SK-N-SH (cell line): ENCODE results near the gene PFDN1. TPM values are rescaled to one million over a fixed set of nuclear protein-coding genes. Genes with fewer than 3 reads are reported as not detected.

Experiments used
- CTCF ChIA-PET: fragments of 300-600, 350-600 bp; formaldehyde crosslinking; extraction: SDS; loops from one replicate; lab custom pipeline; 2021; lab: Yijun Ruan, JAX
- POLR2A ChIA-PET: fragments of 350-600 bp; sonication (Branson Sonifier 250); formaldehyde crosslinking; extraction: SDS; loops from one replicate; lab custom pipeline; 2020; ENCODE audit warnings: antibody characterized with exemption, inconsistent platforms; lab: Yijun Ruan, JAX
- DNase-seq: peaks from one replicate; pipeline ENCODE4 v3.0.0; 2012
- H2AFZ ChIP-seq: fragments of 200-600 bp; sonication (generic); 2 replicates; pipeline ENCODE4 v1.8.1; 2016; ENCODE audit warnings: antibody characterized with exemption, mild to moderate bottlenecking, low read depth
- H3F3A ChIP-seq: fragments of 200-600 bp; sonication (generic); replicated peaks from 2 replicates; pipeline ENCODE3; 2016; ENCODE audit warnings: antibody characterized with exemption, mild to moderate bottlenecking; ENCODE audit not compliant: insufficient read depth
- H3K27ac ChIP-seq, 2 experiments: fragments of 200-500 bp in 1 of 2; fragments of 200-600 bp in 1 of 2; sonication (Bioruptor generic) in 1 of 2; sonication (generic), shearing (Covaris generic) in 1 of 2; 2 replicates each; pipeline versions ENCODE4 v1.5.1 to v1.6.1; 2014 to 2016; ENCODE audit warnings: low read depth in 2 of 2, inconsistent platforms in 1 of 2, low read length in 1 of 2, mild to moderate bottlenecking in 1 of 2, mixed read lengths in 1 of 2
- H3K27me3 ChIP-seq: fragments of 200-600 bp; sonication (generic), shearing (Covaris generic); 2 replicates; pipeline ENCODE4 v1.6.1; 2016; ENCODE audit warnings: mixed run types; ENCODE audit not compliant: insufficient read depth
- H3K36me3 ChIP-seq, 2 experiments: fragments of 200-500 bp in 1 of 2; fragments of 200-600 bp in 1 of 2; sonication (Bioruptor generic) in 1 of 2; sonication (generic) in 1 of 2; replicated peaks in 1 of 2; 2 replicates each; pipeline versions ENCODE3 to v1.5.1; 2014 to 2016; ENCODE audit warnings: low read length in 1 of 2, mild to moderate bottlenecking in 1 of 2; ENCODE audit not compliant: insufficient read depth in 2 of 2, control insufficient read depth in 1 of 2
- H3K4me1 ChIP-seq, 2 experiments: fragments of 200-500 bp in 1 of 2; fragments of 200-600 bp in 1 of 2; sonication (Bioruptor generic) in 1 of 2; sonication (generic), shearing (Covaris generic) in 1 of 2; 2 replicates each; pipeline versions ENCODE4 v1.5.1 to v1.6.1; 2014 to 2016; ENCODE audit warnings: low read depth in 1 of 2, low read length in 1 of 2, mixed run types in 1 of 2; ENCODE audit not compliant: insufficient read depth in 2 of 2, control insufficient read depth in 1 of 2
- H3K4me2 ChIP-seq: fragments of 200-600 bp; sonication (generic), shearing (Covaris generic); 2 replicates; pipeline ENCODE4 v1.6.1; 2017; ENCODE audit warnings: mixed run types
- H3K4me3 ChIP-seq, 2 experiments: fragments of 200-500 bp in 1 of 2; fragments of 200-600 bp in 1 of 2; sonication (Bioruptor generic) in 1 of 2; sonication (generic), shearing (Covaris generic) in 1 of 2; 2 replicates each; pipeline versions ENCODE4 v1.5.1 to v1.8.1; 2014 to 2016; ENCODE audit warnings: low read depth in 2 of 2, inconsistent platforms in 1 of 2, low read length in 1 of 2, mild to moderate bottlenecking in 1 of 2, mixed read lengths in 1 of 2, moderate library complexity in 1 of 2
- H3K79me2 ChIP-seq: fragments of 200-600 bp; sonication (generic); 2 replicates; pipeline ENCODE4 v1.8.1; 2017; ENCODE audit warnings: mild to moderate bottlenecking; ENCODE audit not compliant: insufficient read depth
- H3K9ac ChIP-seq: fragments of 200-600 bp; sonication (generic); 2 replicates; pipeline ENCODE4 v1.6.1; 2017; ENCODE audit warnings: mixed run types
- H3K9me2 ChIP-seq: fragments of 200-600 bp; sonication (generic); 2 replicates; pipeline ENCODE4 v1.6.1; 2017; ENCODE audit warnings: mixed run types
- H3K9me3 ChIP-seq: fragments of 200-600 bp; sonication (generic); 2 replicates; pipeline ENCODE4 v1.6.1; 2017; ENCODE audit warnings: mixed run types, mild to moderate bottlenecking, moderate library complexity
- H4K20me1 ChIP-seq: fragments of 200-600 bp; sonication (generic); 2 replicates; pipeline ENCODE4 v1.6.1; 2017; ENCODE audit warnings: mild to moderate bottlenecking, mixed run types; ENCODE audit not compliant: insufficient read depth
- CHD2 ChIP-seq: fragments of 150-350 bp; IDR thresholded peaks from 2 replicates; pipeline ENCODE4 v1.6.1; 2018; ENCODE audit warnings: low read length; ENCODE audit not compliant: partially characterized antibody
- ELF1 ChIP-seq: IDR thresholded peaks from 2 replicates; pipeline ENCODE4 v1.4.0; 2012
- EZH2phosphoT487 ChIP-seq: fragments of 200-600 bp; sonication (generic); IDR thresholded peaks from 2 replicates; pipeline ENCODE4 v1.6.1; 2017; ENCODE audit warnings: low read depth, mixed run types, mild to moderate bottlenecking, antibody characterized with exemption, moderate library complexity, borderline replicate concordance
- FOXM1 ChIP-seq: IDR thresholded peaks from 2 replicates; pipeline ENCODE4 v1.4.0; 2012; ENCODE audit warnings: low read depth, mild to moderate bottlenecking
- MEF2A ChIP-seq: IDR thresholded peaks from 2 replicates; pipeline ENCODE4 v1.4.0; 2012; ENCODE audit warnings: low read depth, borderline replicate concordance
- NRF1 ChIP-seq: IDR thresholded peaks from 2 replicates; pipeline ENCODE4 v1.6.1; 2012; ENCODE audit warnings: low read depth, mild to moderate bottlenecking, low read length
- POLR2AphosphoS5 ChIP-seq: IDR thresholded peaks from 2 replicates; pipeline ENCODE4 v1.6.1; 2012; ENCODE audit warnings: low read depth, low read length
- SMC3 ChIP-seq: IDR thresholded peaks from 2 replicates; pipeline ENCODE4 v1.6.1; 2012; ENCODE audit warnings: low read depth, low read length, improper control_type of control experiment
- TAF1 ChIP-seq: IDR thresholded peaks from 2 replicates; pipeline ENCODE4 v1.6.1; 2012; ENCODE audit warnings: low read depth, mild to moderate bottlenecking, low read length, moderate library complexity, borderline replicate concordance
- TCF12 ChIP-seq: IDR thresholded peaks from 2 replicates; pipeline ENCODE4 v1.4.0; 2012
- YY1 ChIP-seq: IDR thresholded peaks from 2 replicates; pipeline ENCODE4 v1.4.0; 2012; ENCODE audit warnings: low read depth, mild to moderate bottlenecking
- WGBS: methylation state at CpG from one replicate; pipeline ENCODE4 v1.1.6; 2017; ENCODE audit warnings: low lambda C conversion rate; 5-methylcytosine and 5-hydroxymethylcytosine counted together
- polyA plus RNA-seq, 3 experiments: library from polyadenylated mRNA; depleted of rRNA; stranded (reverse); fragments of >200 nt; gene quantifications; 2 replicates each; pipeline ENCODE4 v1.2.3, GENCODE V29; 2012
- TF ChIP-seq, protein P1 (sequence below): IDR thresholded peaks from 2 replicates; pipeline ENCODE4 v1.6.1; 2012; ENCODE audit warnings: mild to moderate bottlenecking, low read depth, low read length, moderate library complexity
- TF ChIP-seq, protein P2 (sequence below): IDR thresholded peaks from 2 replicates; pipeline ENCODE4; 2012
- TF ChIP-seq, protein P3 (sequence below): IDR thresholded peaks from 2 replicates; pipeline ENCODE4 v1.4.0; 2012; ENCODE audit warnings: low read depth
- TF ChIP-seq, protein P4 (sequence below): fragments of 150-350 bp; IDR thresholded peaks from 2 replicates; pipeline ENCODE4 v1.6.1; 2016; ENCODE audit warnings: mild to moderate bottlenecking, low read depth, low read length

Gene PFDN1
- polyA plus RNA-seq, 1 of the 3 experiments (the other 2 are of a cell fraction): 55.2 TPM

DNA sequence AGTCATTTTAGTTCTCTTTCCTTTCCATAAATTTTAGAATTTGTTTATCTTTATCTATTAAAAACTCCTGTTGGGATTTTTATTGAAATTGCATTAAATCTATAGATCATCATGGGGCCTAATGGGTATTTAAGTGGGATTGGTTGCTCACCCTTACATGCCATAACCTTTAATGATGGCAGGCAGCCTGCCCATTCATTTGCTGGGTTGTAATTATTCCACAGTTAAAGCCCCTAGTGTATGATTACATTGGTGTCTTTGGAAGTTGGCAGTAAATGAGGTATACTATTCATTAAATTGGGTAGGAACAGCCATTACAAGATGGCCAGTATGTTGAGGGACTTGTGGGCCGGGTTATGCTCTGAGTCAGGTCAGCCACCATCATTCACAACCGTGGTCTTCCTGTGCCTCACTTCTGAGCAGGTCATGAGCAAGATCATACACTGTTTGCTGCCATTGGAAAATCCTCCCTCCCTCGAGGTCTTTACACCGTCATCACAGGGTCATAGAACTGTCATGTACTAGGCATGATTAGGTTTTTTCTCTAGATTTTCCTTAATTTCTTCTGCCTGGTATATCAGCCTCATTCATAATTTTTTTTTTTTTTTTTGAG lies 68.4 kb downstream of the PFDN1 start (continued):
- TF ChIP-seq, protein P1, sequence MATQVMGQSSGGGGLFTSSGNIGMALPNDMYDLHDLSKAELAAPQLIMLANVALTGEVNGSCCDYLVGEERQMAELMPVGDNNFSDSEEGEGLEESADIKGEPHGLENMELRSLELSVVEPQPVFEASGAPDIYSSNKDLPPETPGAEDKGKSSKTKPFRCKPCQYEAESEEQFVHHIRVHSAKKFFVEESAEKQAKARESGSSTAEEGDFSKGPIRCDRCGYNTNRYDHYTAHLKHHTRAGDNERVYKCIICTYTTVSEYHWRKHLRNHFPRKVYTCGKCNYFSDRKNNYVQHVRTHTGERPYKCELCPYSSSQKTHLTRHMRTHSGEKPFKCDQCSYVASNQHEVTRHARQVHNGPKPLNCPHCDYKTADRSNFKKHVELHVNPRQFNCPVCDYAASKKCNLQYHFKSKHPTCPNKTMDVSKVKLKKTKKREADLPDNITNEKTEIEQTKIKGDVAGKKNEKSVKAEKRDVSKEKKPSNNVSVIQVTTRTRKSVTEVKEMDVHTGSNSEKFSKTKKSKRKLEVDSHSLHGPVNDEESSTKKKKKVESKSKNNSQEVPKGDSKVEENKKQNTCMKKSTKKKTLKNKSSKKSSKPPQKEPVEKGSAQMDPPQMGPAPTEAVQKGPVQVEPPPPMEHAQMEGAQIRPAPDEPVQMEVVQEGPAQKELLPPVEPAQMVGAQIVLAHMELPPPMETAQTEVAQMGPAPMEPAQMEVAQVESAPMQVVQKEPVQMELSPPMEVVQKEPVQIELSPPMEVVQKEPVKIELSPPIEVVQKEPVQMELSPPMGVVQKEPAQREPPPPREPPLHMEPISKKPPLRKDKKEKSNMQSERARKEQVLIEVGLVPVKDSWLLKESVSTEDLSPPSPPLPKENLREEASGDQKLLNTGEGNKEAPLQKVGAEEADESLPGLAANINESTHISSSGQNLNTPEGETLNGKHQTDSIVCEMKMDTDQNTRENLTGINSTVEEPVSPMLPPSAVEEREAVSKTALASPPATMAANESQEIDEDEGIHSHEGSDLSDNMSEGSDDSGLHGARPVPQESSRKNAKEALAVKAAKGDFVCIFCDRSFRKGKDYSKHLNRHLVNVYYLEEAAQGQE: no peak
- TF ChIP-seq FOXM1 (no peak), MEF2A (no peak), YY1 (no peak), ELF1 (no peak), POLR2AphosphoS5 (no peak), NRF1 (no peak), TCF12 (no peak)
- TF ChIP-seq, protein P2, sequence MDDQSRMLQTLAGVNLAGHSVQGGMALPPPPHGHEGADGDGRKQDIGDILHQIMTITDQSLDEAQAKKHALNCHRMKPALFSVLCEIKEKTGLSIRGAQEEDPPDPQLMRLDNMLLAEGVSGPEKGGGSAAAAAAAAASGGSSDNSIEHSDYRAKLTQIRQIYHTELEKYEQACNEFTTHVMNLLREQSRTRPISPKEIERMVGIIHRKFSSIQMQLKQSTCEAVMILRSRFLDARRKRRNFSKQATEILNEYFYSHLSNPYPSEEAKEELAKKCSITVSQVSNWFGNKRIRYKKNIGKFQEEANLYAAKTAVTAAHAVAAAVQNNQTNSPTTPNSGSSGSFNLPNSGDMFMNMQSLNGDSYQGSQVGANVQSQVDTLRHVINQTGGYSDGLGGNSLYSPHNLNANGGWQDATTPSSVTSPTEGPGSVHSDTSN: no peak
- TF ChIP-seq, protein P3, sequence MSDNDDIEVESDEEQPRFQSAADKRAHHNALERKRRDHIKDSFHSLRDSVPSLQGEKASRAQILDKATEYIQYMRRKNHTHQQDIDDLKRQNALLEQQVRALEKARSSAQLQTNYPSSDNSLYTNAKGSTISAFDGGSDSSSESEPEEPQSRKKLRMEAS: no peak

DNA sequence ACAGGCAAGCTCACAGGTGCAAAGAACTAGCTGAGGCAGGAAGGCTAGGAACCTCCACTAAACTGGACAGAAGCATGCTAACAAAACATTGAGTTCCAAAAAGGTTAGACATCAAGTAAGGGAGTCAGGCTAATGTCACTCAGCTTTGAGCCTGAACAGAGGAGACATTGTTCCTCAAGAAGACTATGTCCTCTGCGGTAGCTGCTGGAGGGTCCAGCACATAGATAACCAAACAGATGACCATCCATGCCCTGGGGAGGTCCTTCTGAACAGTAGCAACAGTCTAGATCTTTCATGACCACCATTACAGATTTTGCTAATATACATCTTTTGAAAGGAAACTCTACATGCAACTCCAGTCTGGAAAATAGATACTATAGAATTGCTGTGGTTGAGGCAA lies 70.2 kb downstream of the PFDN1 start:
- 85% methylated on average over 1 of the region's 1 CpG for WGBS
- H3K36me3 ChIP-seq: no peaks in the 10 kb centered on the region
- no peak overlapping the region for H3K9ac ChIP-seq
- no peak overlapping the region for H3K4me2 ChIP-seq
- no peak for DNase-seq
- no peaks in the 10 kb centered on the region for H3K79me2 ChIP-seq
- no peak overlapping the region for H2AFZ ChIP-seq
- no peak overlapping the region for H3K27ac ChIP-seq
- no peaks in the 10 kb centered on the region for H3K4me1 ChIP-seq
- H3K9me3 ChIP-seq: no peaks in the 10 kb centered on the region
- TF ChIP-seq CHD2 (no peak), TAF1 (no peak), SMC3 (no peak), EZH2phosphoT487 (no peak)
- TF ChIP-seq, protein P4, sequence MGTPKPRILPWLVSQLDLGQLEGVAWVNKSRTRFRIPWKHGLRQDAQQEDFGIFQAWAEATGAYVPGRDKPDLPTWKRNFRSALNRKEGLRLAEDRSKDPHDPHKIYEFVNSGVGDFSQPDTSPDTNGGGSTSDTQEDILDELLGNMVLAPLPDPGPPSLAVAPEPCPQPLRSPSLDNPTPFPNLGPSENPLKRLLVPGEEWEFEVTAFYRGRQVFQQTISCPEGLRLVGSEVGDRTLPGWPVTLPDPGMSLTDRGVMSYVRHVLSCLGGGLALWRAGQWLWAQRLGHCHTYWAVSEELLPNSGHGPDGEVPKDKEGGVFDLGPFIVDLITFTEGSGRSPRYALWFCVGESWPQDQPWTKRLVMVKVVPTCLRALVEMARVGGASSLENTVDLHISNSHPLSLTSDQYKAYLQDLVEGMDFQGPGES: no peak
- H3K4me3 ChIP-seq: no peak overlapping the region
- H4K20me1 ChIP-seq: no peaks in the 10 kb centered on the region
- CTCF ChIA-PET: interaction anchor here (1.0 to 2.3 kb wide), 2 partner anchors 10 to 119 kb away, joined by 3 to 14 read pairs; no protein-coding TSS in a partner anchor
- H3F3A ChIP-seq: no peaks in the 10 kb centered on the region
- POLR2A ChIA-PET: no interaction called here
- no peaks in the 10 kb centered on the region for H3K27me3 ChIP-seq
- no peaks in the 10 kb centered on the region for H3K9me2 ChIP-seq
